GM12878 (cell line): ENCODE results near the gene SIAH2. TPM values are rescaled to one million over a fixed set of nuclear protein-coding genes. Genes with fewer than 3 reads are reported as not detected.

Source experiments
- ATAC-seq: fragments of 200-7000 bp; cut with Tn5 transposase; 3 replicates; pipeline ENCODE4 v1.9.1; 2020; ENCODE audit warnings: mild to moderate bottlenecking, moderate library complexity
- BruUV-seq: library from RNA; stranded (reverse); fragments of 400-500 nt; replicated peaks from 2 replicates; lab custom pipeline; 2021; lab: Mats Ljungman, UMichigan
- CTCF ChIA-PET: fragments of 300-600 bp; sonication (Branson Sonifier 250); formaldehyde crosslinking; extraction: SDS; loops from one replicate; lab custom pipeline; 2021; ENCODE audit warnings: inconsistent platforms; lab: Yijun Ruan, JAX
- POLR2A ChIA-PET: fragments of 350-600 bp; formaldehyde crosslinking; extraction: SDS; loops from one replicate; lab custom pipeline; 2021; ENCODE audit warnings: inconsistent platforms; lab: Charles Lee
- RAD21 ChIA-PET: fragments of 300-600 bp; sonication (Branson Sonifier 250); formaldehyde crosslinking; loops from one replicate; lab custom pipeline; 2023; ENCODE audit warnings: antibody characterized with exemption; ENCODE audit not compliant: unreplicated experiment; lab: Charles Lee
- SMC1A ChIA-PET: fragments of 300-600 bp; sonication (Branson Sonifier 250); formaldehyde crosslinking; loops from one replicate; lab custom pipeline; 2023; ENCODE audit not compliant: unreplicated experiment, uncharacterized antibody; lab: Charles Lee
- DNase-seq: peaks from one replicate; pipeline ENCODE4 v3.0.0-alpha.2; 2011; ENCODE audit warnings: low read depth, low spot score
- FAIRE-seq: peaks from 3 replicates; lab custom pipeline; 2011; peaks lifted over from hg19 to GRCh38; lab: Jason Lieb, UNC
- H2AFZ ChIP-seq: 2 replicates; pipeline ENCODE4 v1.6.0; 2011; ENCODE audit warnings: low read depth, low read length, control low read depth; ENCODE audit not compliant: control insufficient read depth
- H3K27ac ChIP-seq: 2 replicates; pipeline ENCODE4 v1.5.1; 2011; ENCODE audit warnings: control low read depth; ENCODE audit not compliant: control insufficient read depth, insufficient read depth
- H3K27me3 ChIP-seq, 2 experiments: replicated peaks in 1 of 2; 2 replicates each; pipeline versions ENCODE4 v1.6.0 to v1.6.1; 2011; ENCODE audit warnings: low read length in 1 of 2; ENCODE audit not compliant: control insufficient read depth in 2 of 2, insufficient read depth in 2 of 2
- H3K36me3 ChIP-seq, 2 experiments: 2 replicates each; pipeline ENCODE4 v1.5.1; 2011; ENCODE audit warnings: low read length in 1 of 2; ENCODE audit not compliant: control insufficient read depth in 2 of 2, insufficient read depth in 2 of 2
- H3K4me1 ChIP-seq: 2 replicates; pipeline ENCODE4 v1.6.1; 2011; ENCODE audit warnings: mild to moderate bottlenecking, low read length, moderate library complexity, mixed read lengths; ENCODE audit not compliant: control insufficient read depth, insufficient read depth
- H3K4me2 ChIP-seq: 2 replicates; pipeline ENCODE4 v1.6.0; 2011; ENCODE audit warnings: control low read depth; ENCODE audit not compliant: control insufficient read depth, insufficient read depth
- H3K4me3 ChIP-seq: fragments of 200-600 bp; sonication (generic); 2 replicates; pipeline ENCODE4 v1.5.1; 2016
- H3K79me2 ChIP-seq: 2 replicates; pipeline ENCODE4 v1.6.0; 2011; ENCODE audit warnings: low read length; ENCODE audit not compliant: control insufficient read depth, insufficient read depth
- H3K9ac ChIP-seq: 2 replicates; pipeline ENCODE4 v1.8.0; 2011; ENCODE audit warnings: low read length, control low read depth, mixed read lengths; ENCODE audit not compliant: control insufficient read depth, insufficient read depth
- H3K9me3 ChIP-seq: replicated peaks from 3 replicates; pipeline ENCODE4 v1.5.1; 2011; ENCODE audit warnings: mild to moderate bottlenecking, low read length; ENCODE audit not compliant: control insufficient read depth, insufficient read depth
- H4K20me1 ChIP-seq: 2 replicates; pipeline ENCODE4 v1.6.0; 2011; ENCODE audit not compliant: control insufficient read depth, insufficient read depth
- ATF7 ChIP-seq: fragments of 450-650 bp; IDR thresholded peaks from 2 replicates; pipeline ENCODE4 v1.6.1; 2016; ENCODE audit warnings: low read depth, mild to moderate bottlenecking
- JUND ChIP-seq: IDR thresholded peaks from 2 replicates; pipeline ENCODE4 v1.6.1; 2012; ENCODE audit warnings: low read depth, mild to moderate bottlenecking, low read length, improper control_type of control experiment, moderate library complexity
- MEF2B ChIP-seq: fragments of 450-650 bp; IDR thresholded peaks from 2 replicates; pipeline ENCODE4 v1.6.1; 2018; ENCODE audit warnings: mild to moderate bottlenecking, moderate library complexity; ENCODE audit not compliant: partially characterized antibody, poor library complexity, severe bottlenecking
- MTA2 ChIP-seq: fragments of 450-650 bp; IDR thresholded peaks from 2 replicates; pipeline ENCODE4 v1.6.1; 2016; ENCODE audit warnings: low read depth, mild to moderate bottlenecking, moderate library complexity
- NFXL1 ChIP-seq: fragments of 450-650 bp; IDR thresholded peaks from 2 replicates; pipeline ENCODE4 v1.6.1; 2017; ENCODE audit warnings: antibody characterized with exemption, mild to moderate bottlenecking, borderline replicate concordance
- NR2C1 ChIP-seq: fragments of 450-650 bp; IDR thresholded peaks from 2 replicates; pipeline ENCODE4 v1.6.1; 2017; ENCODE audit warnings: antibody characterized with exemption, mild to moderate bottlenecking, moderate library complexity
- SMARCA5 ChIP-seq: fragments of 450-650 bp; IDR thresholded peaks from 2 replicates; pipeline ENCODE4 v1.6.1; 2017; ENCODE audit warnings: mild to moderate bottlenecking
- SREBF2 ChIP-seq: IDR thresholded peaks from 2 replicates; pipeline ENCODE4 v1.6.1; 2012; ENCODE audit warnings: mild to moderate bottlenecking, low read length
- SRF ChIP-seq, 2 experiments: IDR thresholded peaks; 2 replicates each; pipeline ENCODE4 v1.6.1; 2011; ENCODE audit warnings: low read depth in 2 of 2, low read length in 2 of 2, mild to moderate bottlenecking in 1 of 2, moderate library complexity in 1 of 2
- YBX1 ChIP-seq: fragments of 450-650 bp; IDR thresholded peaks from 2 replicates; pipeline ENCODE4 v1.6.1; 2016; ENCODE audit warnings: antibody characterized with exemption
- WGBS: methylation state at CpG from one replicate; pipeline ENCODE4 v1.1.6; 2016; ENCODE audit warnings: low lambda C conversion rate; ENCODE audit not compliant: insufficient replicate concordance, insufficient coverage; ENCODE audit errors: missing lambda C conversion rate; 5-methylcytosine and 5-hydroxymethylcytosine counted together
- in situ Hi-C: fragments of 300-500 bp; cut with MboI; formaldehyde crosslinking; loops from 9 replicates; pipeline ENCODE4 v1.14.3; 2018; ENCODE audit warnings: mixed read lengths
- intact Hi-C: fragments of 100-400 bp; cut with micrococcal nuclease; formaldehyde crosslinking; loops from one replicate; pipeline ENCODE4 v1.14.2; 2022; ENCODE audit not compliant: unreplicated experiment
- polyA plus RNA-seq, 11 experiments: library from polyadenylated mRNA; depleted of rRNA in 4 of 11; unstranded in 6 of 11; stranded (reverse) in 5 of 11; fragments of >200 nt; fragmentation: Nextera tagmentation in 4 of 11; fragmentation: Illumina TruSeq in 1 of 11; extraction: Ambion mirVana in 4 of 11; extraction: Trizol in 1 of 11; gene quantifications; 1 replicate in 1 of 11; 2 replicates in 10 of 11; pipeline versions ENCODE4 v1.2.1 to v1.2.3, GENCODE V29; 2011 to 2016; ENCODE audit warnings: inconsistent platforms in 2 of 11, missing spikeins in 2 of 11, low read depth in 1 of 11
- total RNA-seq, 4 experiments: library from RNA; depleted of rRNA in 3 of 4; stranded (reverse); fragments of >200 nt in 3 of 4; fragmentation: Illumina TruSeq in 1 of 4; extraction: Trizol in 1 of 4; gene quantifications; 2 replicates each; pipeline versions ENCODE4 v1.2.1 to v1.2.3, GENCODE V29; 2013 to 2021
- TF ChIP-seq, protein P1 (sequence below): fragments of 450-650 bp; IDR thresholded peaks from 2 replicates; pipeline ENCODE4 v1.6.1; 2016; ENCODE audit warnings: mild to moderate bottlenecking
- TF ChIP-seq, protein P2 (sequence below): fragments of 450-650 bp; IDR thresholded peaks from 2 replicates; pipeline ENCODE4 v1.6.1; 2016; ENCODE audit warnings: mild to moderate bottlenecking, moderate library complexity, borderline replicate concordance
- TF ChIP-seq, protein P3 (sequence below): fragments of 450-650 bp; IDR thresholded peaks from 2 replicates; pipeline ENCODE4 v1.6.1; 2017; ENCODE audit warnings: mild to moderate bottlenecking, moderate library complexity

SIAH2 gene
- total and polyA plus RNA-seq, 10 of the 15 experiments (the other 5 are each of a cell fraction or from before 2014, with no cell fraction given): 3.3 to 51.5 (median 29.7) TPM

DNA sequence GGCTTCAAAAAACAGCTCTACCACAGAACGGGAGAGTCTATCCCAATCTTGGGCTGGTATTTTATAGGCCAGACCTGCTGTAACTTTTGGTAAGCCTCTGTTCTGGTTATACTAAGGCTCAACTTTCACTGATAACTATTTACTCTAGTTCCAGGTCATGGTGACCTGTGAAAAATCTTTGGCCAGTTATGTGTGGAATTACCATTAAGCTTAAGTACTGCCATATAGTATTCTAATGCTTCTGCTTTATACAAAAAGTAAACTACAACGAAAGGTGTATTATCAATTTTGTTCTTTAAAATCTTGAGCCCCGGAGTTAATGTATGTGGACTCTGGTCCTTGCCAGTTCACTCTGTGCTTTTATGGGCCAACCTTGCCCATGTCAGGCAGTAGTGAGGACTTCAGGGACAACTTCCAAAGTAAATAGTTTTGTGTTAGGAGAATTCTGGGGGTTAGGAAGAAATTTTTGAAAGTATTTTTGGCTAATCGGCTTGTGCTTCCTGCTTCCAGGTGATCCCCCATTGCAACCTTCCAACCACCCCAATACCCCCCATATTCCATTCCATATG, 6.4 kb downstream of the SIAH2 start (continued):
- TF ChIP-seq MEF2B (no peak), MTA2 (no peak), NR2C1 (no peak), JUND (no peak)
- TF ChIP-seq, protein P1, sequence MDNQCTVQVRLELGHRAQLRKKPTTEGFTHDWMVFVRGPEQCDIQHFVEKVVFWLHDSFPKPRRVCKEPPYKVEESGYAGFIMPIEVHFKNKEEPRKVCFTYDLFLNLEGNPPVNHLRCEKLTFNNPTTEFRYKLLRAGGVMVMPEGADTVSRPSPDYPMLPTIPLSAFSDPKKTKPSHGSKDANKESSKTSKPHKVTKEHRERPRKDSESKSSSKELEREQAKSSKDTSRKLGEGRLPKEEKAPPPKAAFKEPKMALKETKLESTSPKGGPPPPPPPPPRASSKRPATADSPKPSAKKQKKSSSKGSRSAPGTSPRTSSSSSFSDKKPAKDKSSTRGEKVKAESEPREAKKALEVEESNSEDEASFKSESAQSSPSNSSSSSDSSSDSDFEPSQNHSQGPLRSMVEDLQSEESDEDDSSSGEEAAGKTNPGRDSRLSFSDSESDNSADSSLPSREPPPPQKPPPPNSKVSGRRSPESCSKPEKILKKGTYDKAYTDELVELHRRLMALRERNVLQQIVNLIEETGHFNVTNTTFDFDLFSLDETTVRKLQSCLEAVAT: no peak

DNA sequence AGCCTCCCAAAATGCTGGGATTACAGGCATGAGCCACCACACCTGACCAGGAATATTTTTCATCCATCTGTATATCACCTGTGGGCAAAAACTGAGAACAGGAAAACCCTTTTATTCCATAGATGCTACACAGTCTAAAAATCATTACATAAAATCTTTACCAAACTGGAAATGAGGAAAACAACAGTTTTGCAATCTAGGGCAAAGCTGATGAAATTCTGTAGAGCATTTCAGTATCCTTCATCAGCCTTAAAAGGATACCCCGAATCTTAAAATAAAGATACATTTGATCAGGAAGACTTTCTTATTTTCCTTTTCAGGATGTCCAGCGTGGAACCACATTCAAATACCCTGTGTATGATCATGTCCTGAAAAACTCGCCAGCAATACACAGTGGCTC, 7.1 kb downstream of the SIAH2 start:
- H3K27ac ChIP-seq: no peak overlapping the region
- ChIA-PET CTCF (interaction anchor here (2.5 kb wide), 1 partner anchor 34 kb away, joined by 8 read pairs; no protein-coding TSS in a partner anchor), RAD21 (interaction anchor here (1.0 kb wide), 1 partner anchor 34 kb away, joined by 3 read pairs; no protein-coding TSS in a partner anchor), POLR2A (interaction anchor here (1.1 to 1.5 kb wide), 2 partner anchors 7 to 11 kb away, joined by 4 to 12 read pairs; partner anchors contain the start of gene SIAH2), SMC1A (interaction anchor here (1.0 kb wide), 1 partner anchor 10 kb away, joined by 6 read pairs; no protein-coding TSS in a partner anchor)
- FAIRE-seq (no peak), ATAC-seq (no peak), DNase-seq (no peak)
- intact Hi-C loops: no loop called here
- no peak overlapping the region for H3K4me3 ChIP-seq
- H3K9me3 ChIP-seq: no peaks in the 10 kb centered on the region
- H3K9ac ChIP-seq: no peak overlapping the region
- 97% methylated on average over 3 of the region's 3 CpGs for WGBS
- in situ Hi-C loops: no loop called here
- peaks cover 81% of the 10 kb centered on the region for H3K79me2 ChIP-seq
- BruUV-seq: no TSS peak
- H3K27me3 ChIP-seq: no peaks in the 10 kb centered on the region
- H3K4me1 ChIP-seq: no peaks in the 10 kb centered on the region; the same call in 1 of the 2 replicates
- H3K4me2 ChIP-seq: no peak overlapping the region
- H2AFZ ChIP-seq: no peak overlapping the region
- no peaks in the 10 kb centered on the region for H4K20me1 ChIP-seq
- no peaks in the 10 kb centered on the region; a peak in 2 of 4 replicates for H3K36me3 ChIP-seq
- no peak for TF ChIP-seq NFXL1
- TF ChIP-seq SREBF2: no peak
- TF ChIP-seq SMARCA5: no peak
- TF ChIP-seq, protein P2, sequence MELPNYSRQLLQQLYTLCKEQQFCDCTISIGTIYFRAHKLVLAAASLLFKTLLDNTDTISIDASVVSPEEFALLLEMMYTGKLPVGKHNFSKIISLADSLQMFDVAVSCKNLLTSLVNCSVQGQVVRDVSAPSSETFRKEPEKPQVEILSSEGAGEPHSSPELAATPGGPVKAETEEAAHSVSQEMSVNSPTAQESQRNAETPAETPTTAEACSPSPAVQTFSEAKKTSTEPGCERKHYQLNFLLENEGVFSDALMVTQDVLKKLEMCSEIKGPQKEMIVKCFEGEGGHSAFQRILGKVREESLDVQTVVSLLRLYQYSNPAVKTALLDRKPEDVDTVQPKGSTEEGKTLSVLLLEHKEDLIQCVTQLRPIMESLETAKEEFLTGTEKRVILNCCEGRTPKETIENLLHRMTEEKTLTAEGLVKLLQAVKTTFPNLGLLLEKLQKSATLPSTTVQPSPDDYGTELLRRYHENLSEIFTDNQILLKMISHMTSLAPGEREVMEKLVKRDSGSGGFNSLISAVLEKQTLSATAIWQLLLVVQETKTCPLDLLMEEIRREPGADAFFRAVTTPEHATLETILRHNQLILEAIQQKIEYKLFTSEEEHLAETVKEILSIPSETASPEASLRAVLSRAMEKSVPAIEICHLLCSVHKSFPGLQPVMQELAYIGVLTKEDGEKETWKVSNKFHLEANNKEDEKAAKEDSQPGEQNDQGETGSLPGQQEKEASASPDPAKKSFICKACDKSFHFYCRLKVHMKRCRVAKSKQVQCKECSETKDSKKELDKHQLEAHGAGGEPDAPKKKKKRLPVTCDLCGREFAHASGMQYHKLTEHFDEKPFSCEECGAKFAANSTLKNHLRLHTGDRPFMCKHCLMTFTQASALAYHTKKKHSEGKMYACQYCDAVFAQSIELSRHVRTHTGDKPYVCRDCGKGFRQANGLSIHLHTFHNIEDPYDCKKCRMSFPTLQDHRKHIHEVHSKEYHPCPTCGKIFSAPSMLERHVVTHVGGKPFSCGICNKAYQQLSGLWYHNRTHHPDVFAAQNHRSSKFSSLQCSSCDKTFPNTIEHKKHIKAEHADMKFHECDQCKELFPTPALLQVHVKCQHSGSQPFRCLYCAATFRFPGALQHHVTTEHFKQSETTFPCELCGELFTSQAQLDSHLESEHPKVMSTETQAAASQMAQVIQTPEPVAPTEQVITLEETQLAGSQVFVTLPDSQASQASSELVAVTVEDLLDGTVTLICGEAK: no peak
- TF ChIP-seq ATF7: no peak
- TF ChIP-seq, protein P3, sequence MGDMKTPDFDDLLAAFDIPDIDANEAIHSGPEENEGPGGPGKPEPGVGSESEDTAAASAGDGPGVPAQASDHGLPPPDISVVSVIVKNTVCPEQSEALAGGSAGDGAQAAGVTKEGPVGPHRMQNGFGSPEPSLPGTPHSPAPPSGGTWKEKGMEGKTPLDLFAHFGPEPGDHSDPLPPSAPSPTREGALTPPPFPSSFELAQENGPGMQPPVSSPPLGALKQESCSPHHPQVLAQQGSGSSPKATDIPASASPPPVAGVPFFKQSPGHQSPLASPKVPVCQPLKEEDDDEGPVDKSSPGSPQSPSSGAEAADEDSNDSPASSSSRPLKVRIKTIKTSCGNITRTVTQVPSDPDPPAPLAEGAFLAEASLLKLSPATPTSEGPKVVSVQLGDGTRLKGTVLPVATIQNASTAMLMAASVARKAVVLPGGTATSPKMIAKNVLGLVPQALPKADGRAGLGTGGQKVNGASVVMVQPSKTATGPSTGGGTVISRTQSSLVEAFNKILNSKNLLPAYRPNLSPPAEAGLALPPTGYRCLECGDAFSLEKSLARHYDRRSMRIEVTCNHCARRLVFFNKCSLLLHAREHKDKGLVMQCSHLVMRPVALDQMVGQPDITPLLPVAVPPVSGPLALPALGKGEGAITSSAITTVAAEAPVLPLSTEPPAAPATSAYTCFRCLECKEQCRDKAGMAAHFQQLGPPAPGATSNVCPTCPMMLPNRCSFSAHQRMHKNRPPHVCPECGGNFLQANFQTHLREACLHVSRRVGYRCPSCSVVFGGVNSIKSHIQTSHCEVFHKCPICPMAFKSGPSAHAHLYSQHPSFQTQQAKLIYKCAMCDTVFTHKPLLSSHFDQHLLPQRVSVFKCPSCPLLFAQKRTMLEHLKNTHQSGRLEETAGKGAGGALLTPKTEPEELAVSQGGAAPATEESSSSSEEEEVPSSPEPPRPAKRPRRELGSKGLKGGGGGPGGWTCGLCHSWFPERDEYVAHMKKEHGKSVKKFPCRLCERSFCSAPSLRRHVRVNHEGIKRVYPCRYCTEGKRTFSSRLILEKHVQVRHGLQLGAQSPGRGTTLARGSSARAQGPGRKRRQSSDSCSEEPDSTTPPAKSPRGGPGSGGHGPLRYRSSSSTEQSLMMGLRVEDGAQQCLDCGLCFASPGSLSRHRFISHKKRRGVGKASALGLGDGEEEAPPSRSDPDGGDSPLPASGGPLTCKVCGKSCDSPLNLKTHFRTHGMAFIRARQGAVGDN: no peak
- no peak for TF ChIP-seq YBX1
- no peak for TF ChIP-seq NR2C1
- TF ChIP-seq SRF (IDR thresholded peaks at IDR 0.05; ENCODE audit: low read depth in 2 of 2, low read length in 2 of 2): no peak
